Stimulated activated memory B cell treated with anti-CD40 and anti-IgM and Interleukin-4, amounts not matched to agents 10 μg/mL and 1 μg/mL and 100 μg/mL, for 72 hours (primary cell): ENCODE results near the gene STK11IP.

Experiments used
- ATAC-seq: fragments of 150-1000 bp; cut with Tn5 transposase; 2 replicates; pipeline ENCODE4 v1.10.0; 2021
- H3K27ac Mint-ChIP-seq: one replicate; pipeline ENCODE4 v1.8.0; 2022; ENCODE audit warnings: mild to moderate bottlenecking, mixed read lengths
- H3K27me3 Mint-ChIP-seq: one replicate; pipeline ENCODE4 v1.8.0; 2022; ENCODE audit warnings: mixed read lengths
- H3K36me3 Mint-ChIP-seq: one replicate; pipeline ENCODE4 v1.8.0; 2022; ENCODE audit warnings: mixed read lengths
- H3K4me1 Mint-ChIP-seq: one replicate; pipeline ENCODE4 v1.8.0; 2022; ENCODE audit warnings: mixed read lengths
- H3K4me3 Mint-ChIP-seq: one replicate; pipeline ENCODE4 v1.8.0; 2022; ENCODE audit warnings: mild to moderate bottlenecking, moderate library complexity, mixed read lengths
- H3K9me3 Mint-ChIP-seq: one replicate; pipeline ENCODE4 v1.8.0; 2022; ENCODE audit warnings: mixed read lengths

Gene STK11IP

DNA sequence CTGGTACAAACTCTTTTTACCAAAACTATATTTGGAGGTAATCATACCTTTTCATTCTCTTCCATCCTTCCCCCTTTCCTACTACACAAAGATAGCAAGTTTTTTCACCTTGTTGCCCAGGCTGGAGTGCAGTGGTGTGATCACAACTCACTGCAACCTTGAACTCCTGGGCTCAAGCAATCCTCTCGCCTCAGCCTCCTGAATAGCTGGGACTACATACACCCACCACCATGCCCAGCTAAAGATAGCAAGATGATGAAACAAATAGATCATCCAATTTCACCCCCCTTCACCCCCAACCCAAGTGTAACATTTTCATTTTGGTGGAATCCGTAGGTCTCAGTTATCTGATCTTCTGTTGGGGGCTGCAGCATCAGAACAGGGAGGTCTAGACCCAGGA is 4.5 kb upstream of the STK11IP start:
- no peak overlapping the region for H3K27ac Mint-ChIP-seq
- no peak for ATAC-seq
- peaks cover 2% of the 10 kb centered on the region for H3K4me1 Mint-ChIP-seq
- no peaks in the 10 kb centered on the region for H3K9me3 Mint-ChIP-seq
- peaks cover 10% of the 10 kb centered on the region for H3K27me3 Mint-ChIP-seq
- H3K36me3 Mint-ChIP-seq = no peaks in the 10 kb centered on the region
- no peak overlapping the region for H3K4me3 Mint-ChIP-seq

DNA sequence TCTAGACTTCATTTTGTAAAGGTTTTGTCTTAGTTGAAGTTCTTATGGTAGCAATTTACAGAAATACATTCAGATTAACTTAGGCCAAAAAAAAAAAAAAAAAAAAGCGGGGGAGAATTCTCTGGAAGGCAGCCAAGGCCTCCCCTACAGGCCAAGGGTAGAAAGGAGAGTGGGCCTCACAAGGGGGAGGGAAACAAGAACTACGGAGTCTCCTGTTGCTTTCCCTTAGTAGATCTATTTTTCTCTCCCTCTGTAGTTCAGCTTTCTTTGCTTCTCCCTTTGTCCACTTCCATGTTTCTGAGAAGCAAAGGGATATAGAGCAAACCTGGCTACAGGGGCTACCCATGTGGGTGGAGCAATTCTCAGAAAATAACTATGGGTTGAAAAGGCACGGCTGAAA is 2.4 kb upstream of the STK11IP start:
- no peaks in the 10 kb centered on the region for H3K9me3 Mint-ChIP-seq
- H3K4me1 Mint-ChIP-seq = peaks cover 15% of the 10 kb centered on the region
- no peak for ATAC-seq
- peaks cover 5% of the 10 kb centered on the region for H3K36me3 Mint-ChIP-seq
- H3K27ac Mint-ChIP-seq = no peak overlapping the region
- no peak overlapping the region for H3K4me3 Mint-ChIP-seq
- peaks cover 10% of the 10 kb centered on the region for H3K27me3 Mint-ChIP-seq

DNA sequence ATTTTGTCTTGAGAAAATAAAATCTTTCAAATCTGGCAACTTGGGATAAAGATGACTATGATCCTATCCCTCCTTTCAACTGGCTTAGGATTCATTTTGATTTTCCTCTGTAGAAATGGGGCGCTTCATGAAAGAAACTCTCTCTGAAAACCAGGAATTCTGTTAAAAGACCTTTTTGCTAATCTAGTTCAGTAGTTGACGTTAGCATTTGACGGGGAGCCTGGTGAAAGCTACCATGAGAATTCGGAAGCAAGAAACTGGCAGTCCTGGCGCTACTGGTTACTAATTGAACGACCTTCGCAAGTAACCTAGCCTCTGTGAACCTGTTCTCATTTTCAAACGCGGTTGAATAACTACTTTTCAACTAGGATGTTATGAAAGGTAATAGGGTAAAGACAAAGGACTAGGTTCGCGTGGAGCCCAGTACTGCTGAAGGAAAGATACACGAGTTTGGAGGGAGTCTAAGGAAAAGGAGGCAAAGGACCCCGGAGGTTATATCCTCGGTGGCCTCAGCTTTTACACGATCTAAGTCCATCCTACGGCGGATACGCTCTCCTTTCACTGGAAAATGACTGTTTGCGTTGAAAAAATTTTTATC is 604 bp upstream of the STK11IP start:
- ATAC-seq = no peak
- no peaks in the 10 kb centered on the region for H3K9me3 Mint-ChIP-seq
- peaks cover 21% of the 10 kb centered on the region for H3K36me3 Mint-ChIP-seq
- H3K27me3 Mint-ChIP-seq = peaks cover 10% of the 10 kb centered on the region
- peak overlapping the region; percentile 82 for H3K27ac Mint-ChIP-seq
- H3K4me3 Mint-ChIP-seq = peak overlapping the region; percentile 86
- H3K4me1 Mint-ChIP-seq = peaks cover 15% of the 10 kb centered on the region

GRCh38 chr2:219598308-219599078 is 836 bp downstream of the STK11IP start:
- Mint-ChIP-seq H3K27me3 (no peaks in the 10 kb centered on the region), H3K27ac (peak overlapping the region; percentile 82), H3K4me1 (peaks cover 18% of the 10 kb centered on the region), H3K4me3 (peak overlapping the region; percentile 86), H3K36me3 (peaks cover 31% of the 10 kb centered on the region), H3K9me3 (no peaks in the 10 kb centered on the region)
- ATAC-seq = peak; percentile 24

DNA sequence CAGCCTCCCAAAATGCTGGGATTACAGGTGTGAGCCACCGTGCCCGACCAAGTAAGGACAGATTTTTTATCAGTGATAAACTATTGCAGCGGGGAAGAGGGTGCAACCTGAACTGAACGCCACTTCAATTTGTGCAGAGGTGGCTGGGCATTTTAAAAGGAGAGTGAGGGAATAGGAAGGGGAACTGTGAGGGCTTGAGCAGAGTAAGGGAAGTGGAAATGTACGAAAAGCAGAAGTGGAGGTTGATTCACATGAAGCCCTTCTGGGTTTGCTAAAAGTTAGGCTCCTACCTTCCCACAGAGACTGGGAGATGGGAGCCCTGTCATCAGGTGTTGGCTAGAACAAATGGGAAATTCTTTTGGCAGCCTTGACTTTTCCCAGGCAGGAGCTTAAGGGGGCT is 6.1 kb downstream of the STK11IP start:
- Mint-ChIP-seq H3K4me1 (peaks cover 24% of the 10 kb centered on the region), H3K36me3 (peaks cover 79% of the 10 kb centered on the region), H3K27me3 (no peaks in the 10 kb centered on the region), H3K9me3 (no peaks in the 10 kb centered on the region), H3K27ac (peak overlapping the region; percentile 34), H3K4me3 (no peak overlapping the region)
- ATAC-seq = peak; percentile 71

DNA sequence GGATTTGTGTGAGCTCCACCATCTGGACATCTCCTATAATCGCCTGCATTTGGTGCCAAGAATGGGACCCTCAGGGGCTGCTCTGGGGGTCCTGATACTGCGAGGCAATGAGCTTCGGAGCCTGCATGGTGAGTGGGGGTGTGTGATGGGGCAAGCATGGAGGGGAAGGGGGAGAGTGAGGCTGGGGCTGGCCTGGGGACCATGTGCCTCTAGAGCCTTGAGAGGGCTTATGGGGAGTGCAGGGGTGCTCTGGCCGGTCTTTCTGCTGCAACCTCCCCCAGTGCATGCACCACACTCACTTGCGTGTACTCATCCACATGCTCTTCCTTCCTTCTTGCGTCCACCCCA is 7.9 kb downstream of the STK11IP start:
- ATAC-seq = no peak
- H3K27me3 Mint-ChIP-seq = no peaks in the 10 kb centered on the region
- H3K4me1 Mint-ChIP-seq = peaks cover 15% of the 10 kb centered on the region
- peaks cover 85% of the 10 kb centered on the region for H3K36me3 Mint-ChIP-seq
- H3K4me3 Mint-ChIP-seq = no peak overlapping the region
- no peak overlapping the region for H3K27ac Mint-ChIP-seq
- H3K9me3 Mint-ChIP-seq = no peaks in the 10 kb centered on the region

GRCh38 chr2:219607931-219608330 is 10.3 kb downstream of the STK11IP start:
- Mint-ChIP-seq H3K4me3 (no peak overlapping the region), H3K9me3 (no peaks in the 10 kb centered on the region), H3K27me3 (no peaks in the 10 kb centered on the region), H3K4me1 (peaks cover 25% of the 10 kb centered on the region), H3K27ac (no peak overlapping the region), H3K36me3 (peaks cover 85% of the 10 kb centered on the region)
- ATAC-seq = no peak

DNA sequence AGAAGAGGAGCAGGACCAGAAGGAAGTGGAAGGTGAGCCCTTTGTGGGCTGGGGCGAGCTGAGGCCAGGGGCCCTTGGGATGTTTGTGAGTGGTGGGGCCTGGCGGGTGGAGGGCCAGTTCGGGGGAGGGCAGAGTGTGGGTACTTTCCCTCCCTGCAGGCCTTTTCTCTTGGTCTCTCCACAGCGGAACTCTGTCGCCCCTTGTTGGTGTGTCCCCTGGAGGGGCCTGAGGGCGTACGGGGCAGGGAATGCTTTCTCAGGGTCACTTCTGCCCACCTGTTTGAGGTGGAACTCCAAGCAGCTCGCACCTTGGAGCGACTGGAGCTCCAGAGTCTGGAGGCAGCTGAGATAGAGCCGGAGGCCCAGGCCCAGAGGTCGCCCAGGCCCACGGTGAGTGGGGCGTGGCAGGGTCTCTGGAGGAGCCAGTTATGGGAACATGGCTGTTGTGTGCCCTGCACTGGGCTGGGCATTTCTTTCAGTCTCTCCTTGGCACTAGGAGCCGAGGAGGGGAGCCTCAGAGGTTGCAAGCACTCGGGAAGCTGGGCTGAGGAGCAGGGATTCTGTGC is 10.8 kb downstream of the STK11IP start:
- H3K27ac Mint-ChIP-seq = no peak overlapping the region
- ATAC-seq = no peak
- peaks cover 88% of the 10 kb centered on the region for H3K36me3 Mint-ChIP-seq
- H3K9me3 Mint-ChIP-seq = no peaks in the 10 kb centered on the region
- H3K4me3 Mint-ChIP-seq = no peak overlapping the region
- peaks cover 26% of the 10 kb centered on the region for H3K4me1 Mint-ChIP-seq
- no peaks in the 10 kb centered on the region for H3K27me3 Mint-ChIP-seq

- H3K4me3 Mint-ChIP-seq = no peak overlapping the region
- H3K4me1 Mint-ChIP-seq = peaks cover 18% of the 10 kb centered on the region
- no peak overlapping the region for H3K27ac Mint-ChIP-seq
- no peaks in the 10 kb centered on the region for H3K9me3 Mint-ChIP-seq
- no peaks in the 10 kb centered on the region for H3K27me3 Mint-ChIP-seq
- peak; percentile 12 for ATAC-seq
- peaks cover 88% of the 10 kb centered on the region for H3K36me3 Mint-ChIP-seq
These were observed 11.6 kb downstream of the STK11IP start for GRCh38 chr2:219609149-219609750.

DNA sequence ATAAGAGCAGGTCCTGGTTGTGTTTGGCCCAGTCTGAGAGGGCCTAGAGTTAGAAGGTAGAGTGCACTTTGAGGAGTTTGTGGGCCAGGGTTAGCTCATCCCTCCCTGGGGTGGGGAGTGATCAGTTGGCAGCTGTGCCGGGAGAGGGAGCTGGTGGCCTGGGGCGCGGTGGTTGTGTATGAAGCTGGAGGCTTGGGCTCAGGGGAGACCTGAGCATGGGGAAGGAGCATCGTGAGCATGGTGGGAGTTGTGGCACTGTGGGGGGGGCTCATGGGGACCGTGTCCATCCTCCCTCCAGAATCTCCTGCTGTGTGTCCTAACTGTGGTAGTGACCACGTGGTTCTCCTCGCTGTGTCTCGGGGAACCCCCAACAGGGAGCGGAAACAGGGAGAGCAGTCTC is 13.6 kb downstream of the STK11IP start:
- no peak overlapping the region for H3K27ac Mint-ChIP-seq
- no peak overlapping the region for H3K4me3 Mint-ChIP-seq
- H3K4me1 Mint-ChIP-seq = peaks cover 13% of the 10 kb centered on the region
- ATAC-seq = no peak
- no peaks in the 10 kb centered on the region for H3K27me3 Mint-ChIP-seq
- H3K9me3 Mint-ChIP-seq = no peaks in the 10 kb centered on the region
- peaks cover 90% of the 10 kb centered on the region for H3K36me3 Mint-ChIP-seq

DNA sequence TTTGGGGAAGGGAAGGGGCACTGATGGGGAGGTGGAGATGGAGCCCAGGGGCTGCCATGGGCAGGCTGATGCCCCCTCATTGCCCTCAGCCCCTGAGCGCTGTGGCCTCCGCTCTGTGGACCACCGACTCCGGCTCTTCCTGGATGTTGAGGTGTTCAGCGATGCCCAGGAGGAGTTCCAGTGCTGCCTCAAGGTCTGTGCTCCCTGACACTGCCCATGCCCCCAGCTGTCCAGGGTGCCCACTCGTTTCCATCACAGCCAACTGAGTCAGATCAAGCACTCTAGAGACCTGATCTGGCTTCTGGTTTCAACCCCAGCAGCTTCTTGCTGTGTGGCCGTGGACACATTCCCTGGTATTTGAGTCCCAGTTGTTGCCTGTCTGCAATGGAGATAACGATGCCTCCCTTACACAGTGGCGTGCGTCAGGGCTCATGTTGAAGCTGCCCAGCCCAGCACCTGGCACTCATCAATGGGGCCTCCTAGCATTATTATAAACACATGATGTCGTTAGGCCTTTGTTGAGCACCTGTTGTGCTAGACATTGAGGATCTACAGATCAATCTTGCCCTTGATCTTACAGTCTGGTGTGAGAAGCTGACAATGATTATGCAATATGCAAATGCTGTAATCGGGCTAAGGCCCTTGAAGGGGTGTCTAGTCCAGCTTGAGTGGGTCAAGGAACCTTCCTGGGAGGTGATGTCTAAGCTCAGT is 14.4 kb downstream of the STK11IP start:
- peaks cover 89% of the 10 kb centered on the region for H3K36me3 Mint-ChIP-seq
- H3K9me3 Mint-ChIP-seq = no peaks in the 10 kb centered on the region
- no peaks in the 10 kb centered on the region for H3K27me3 Mint-ChIP-seq
- peaks cover 13% of the 10 kb centered on the region for H3K4me1 Mint-ChIP-seq
- ATAC-seq = no peak
- H3K4me3 Mint-ChIP-seq = peak overlapping the region; percentile 2
- peak overlapping the region; percentile 76 for H3K27ac Mint-ChIP-seq

GRCh38 chr2:219612577-219613286 is 15.1 kb downstream of the STK11IP start:
- ATAC-seq = peak; percentile 81

DNA sequence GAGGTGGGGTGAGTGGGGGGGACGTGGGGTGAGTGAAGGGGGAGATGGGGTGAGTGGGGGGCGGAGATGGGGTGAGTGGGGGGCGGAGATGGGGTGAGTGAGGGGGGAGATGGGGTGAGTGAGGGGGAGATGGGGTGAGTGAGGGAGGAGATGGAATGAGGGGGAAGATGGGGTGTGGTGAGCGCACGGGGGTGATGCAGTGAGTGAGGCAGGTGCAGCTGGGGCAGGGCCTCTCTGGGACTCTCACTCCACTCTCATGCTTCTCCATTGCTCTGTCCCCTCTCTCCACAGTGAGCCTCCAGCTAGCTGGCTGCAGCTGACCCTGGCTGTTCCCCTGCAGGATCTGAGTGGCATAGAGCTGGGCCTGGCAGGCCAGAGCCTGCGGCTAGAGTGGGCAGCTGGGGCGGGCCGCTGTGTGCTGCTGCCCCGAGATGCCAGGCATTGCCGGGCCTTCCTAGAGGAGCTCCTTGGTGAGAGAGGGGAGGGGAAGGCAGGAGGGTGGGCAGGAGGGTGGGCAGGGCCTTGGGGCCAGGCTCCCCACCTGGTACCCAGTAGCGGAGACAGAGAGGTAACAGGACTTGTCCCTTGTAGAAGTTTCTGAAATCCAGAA is 15.9 kb downstream of the STK11IP start:
- Mint-ChIP-seq H3K4me3 (no peak overlapping the region), H3K9me3 (no peaks in the 10 kb centered on the region), H3K27me3 (no peaks in the 10 kb centered on the region), H3K36me3 (peaks cover 74% of the 10 kb centered on the region), H3K4me1 (peaks cover 13% of the 10 kb centered on the region), H3K27ac (no peak overlapping the region)
- ATAC-seq = no peak

More at GRCh38 chr2:219612577-219613286, 15.1 kb downstream of the STK11IP start:
- Mint-ChIP-seq H3K27ac (peak overlapping the region; percentile 76), H3K9me3 (no peaks in the 10 kb centered on the region), H3K4me3 (peak overlapping the region; percentile 16), H3K36me3 (peaks cover 82% of the 10 kb centered on the region), H3K27me3 (no peaks in the 10 kb centered on the region), H3K4me1 (peaks cover 13% of the 10 kb centered on the region)

GRCh38 chr2:219614076-219614860 is 16.6 kb downstream of the STK11IP start:
- no peak overlapping the region for H3K27ac Mint-ChIP-seq
- no peaks in the 10 kb centered on the region for H3K27me3 Mint-ChIP-seq
- no peak for ATAC-seq
- H3K36me3 Mint-ChIP-seq = peaks cover 67% of the 10 kb centered on the region
- H3K4me3 Mint-ChIP-seq = no peak overlapping the region
- peaks cover 13% of the 10 kb centered on the region for H3K4me1 Mint-ChIP-seq
- H3K9me3 Mint-ChIP-seq = no peaks in the 10 kb centered on the region
